A549 (cell line): ENCODE measurements around the gene PBXIP1.

ENCODE experiments used
- EHMT2 ChIP-seq: fragments of 200-600 bp; sonication (generic); IDR thresholded peaks from 2 replicates; pipeline ENCODE4 v1.6.1; 2016; ENCODE audit warnings: antibody characterized with exemption, low read depth, mild to moderate bottlenecking, moderate library complexity
- HMGXB4 ChIP-seq: fragments of 250-450 bp; sonication (Bioruptor Pico); IDR thresholded peaks from 2 replicates; pipeline ENCODE4 v1.5.0; 2021; ENCODE audit warnings: mild to moderate bottlenecking, moderate library complexity, borderline replicate concordance
- JUN ChIP-seq, 2 experiments: fragments of >200 bp; sonication (Bioruptor Twin); formaldehyde crosslinking; IDR thresholded peaks; 2 replicates in 1 of 2; 3 replicates in 1 of 2; pipeline ENCODE4 v1.6.1; 2016 to 2017
- KDM5A ChIP-seq: fragments of 200-600 bp; sonication (generic); IDR thresholded peaks from 2 replicates; pipeline ENCODE4 v1.6.1; 2016; ENCODE audit warnings: antibody characterized with exemption, mild to moderate bottlenecking
- POLR2A ChIP-seq: IDR thresholded peaks from 2 replicates; pipeline ENCODE4 v1.6.1; 2012; ENCODE audit warnings: mild to moderate bottlenecking, low read length
- POLR2AphosphoS2 ChIP-seq: conservative IDR thresholded peaks from 2 replicates; pipeline ENCODE4 v1.6.1; 2012; ENCODE audit warnings: low read length, improper control_type of control experiment, inconsistent platforms
- RFX5 ChIP-seq: fragments of 450-650 bp; IDR thresholded peaks from 2 replicates; pipeline ENCODE4 v1.7.1; 2014; ENCODE audit warnings: antibody characterized with exemption, mild to moderate bottlenecking, moderate library complexity
- TF ChIP-seq, protein P1 (sequence below): fragments of 450-650 bp; IDR thresholded peaks from 2 replicates; pipeline ENCODE4 v1.6.1; 2014; ENCODE audit warnings: antibody characterized with exemption
- TF ChIP-seq, protein P2 (sequence below): IDR thresholded peaks from 2 replicates; pipeline ENCODE4 v1.6.1; 2012

GRCh38 chr1:154972517-154973343 is 16.8 kb upstream of the PBXIP1 start:
- TF ChIP-seq KDM5A (no peak), RFX5 (no peak), POLR2A (no peak; the same call in 1 of the 2 replicates), JUN (IDR thresholded peaks at IDR 0.05) (peak in 1 of 2 experiments; percentile 83; a peak in 4 of 5 replicates), POLR2AphosphoS2 (0 out of 2 replicates have a peak, but pooled peaks have one; percentile 6), EHMT2 (no peak), HMGXB4 (no peak)
- TF ChIP-seq, protein P1, sequence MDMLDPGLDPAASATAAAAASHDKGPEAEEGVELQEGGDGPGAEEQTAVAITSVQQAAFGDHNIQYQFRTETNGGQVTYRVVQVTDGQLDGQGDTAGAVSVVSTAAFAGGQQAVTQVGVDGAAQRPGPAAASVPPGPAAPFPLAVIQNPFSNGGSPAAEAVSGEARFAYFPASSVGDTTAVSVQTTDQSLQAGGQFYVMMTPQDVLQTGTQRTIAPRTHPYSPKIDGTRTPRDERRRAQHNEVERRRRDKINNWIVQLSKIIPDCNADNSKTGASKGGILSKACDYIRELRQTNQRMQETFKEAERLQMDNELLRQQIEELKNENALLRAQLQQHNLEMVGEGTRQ: no peak
- TF ChIP-seq, protein P2, sequence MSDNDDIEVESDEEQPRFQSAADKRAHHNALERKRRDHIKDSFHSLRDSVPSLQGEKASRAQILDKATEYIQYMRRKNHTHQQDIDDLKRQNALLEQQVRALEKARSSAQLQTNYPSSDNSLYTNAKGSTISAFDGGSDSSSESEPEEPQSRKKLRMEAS: peak; percentile 90
